SK-N-SH (cell line): Measurements from ENCODE around the gene REXO5. TPM values are rescaled to one million over a fixed set of nuclear protein-coding genes. Genes with fewer than 3 reads are reported as not detected.

Experiments used
- CTCF ChIA-PET: fragments of 300-600, 350-600 bp; formaldehyde crosslinking; extraction: SDS; loops from one replicate; lab custom pipeline; 2021; lab: Yijun Ruan, JAX
- POLR2A ChIA-PET: fragments of 350-600 bp; sonication (Branson Sonifier 250); formaldehyde crosslinking; extraction: SDS; loops from one replicate; lab custom pipeline; 2020; ENCODE audit warnings: antibody characterized with exemption, inconsistent platforms; lab: Yijun Ruan, JAX
- DNase-seq: peaks from one replicate; pipeline ENCODE4 v3.0.0; 2012
- H2AFZ ChIP-seq: fragments of 200-600 bp; sonication (generic); 2 replicates; pipeline ENCODE4 v1.8.1; 2016; ENCODE audit warnings: antibody characterized with exemption, mild to moderate bottlenecking, low read depth
- H3F3A ChIP-seq: fragments of 200-600 bp; sonication (generic); replicated peaks from 2 replicates; pipeline ENCODE3; 2016; ENCODE audit warnings: antibody characterized with exemption, mild to moderate bottlenecking; ENCODE audit not compliant: insufficient read depth
- H3K27ac ChIP-seq, 2 experiments: fragments of 200-500 bp in 1 of 2; fragments of 200-600 bp in 1 of 2; sonication (Bioruptor generic) in 1 of 2; sonication (generic), shearing (Covaris generic) in 1 of 2; 2 replicates each; pipeline versions ENCODE4 v1.5.1 to v1.6.1; 2014 to 2016; ENCODE audit warnings: low read depth in 2 of 2, inconsistent platforms in 1 of 2, low read length in 1 of 2, mild to moderate bottlenecking in 1 of 2, mixed read lengths in 1 of 2
- H3K27me3 ChIP-seq: fragments of 200-600 bp; sonication (generic), shearing (Covaris generic); 2 replicates; pipeline ENCODE4 v1.6.1; 2016; ENCODE audit warnings: mixed run types; ENCODE audit not compliant: insufficient read depth
- H3K36me3 ChIP-seq, 2 experiments: fragments of 200-500 bp in 1 of 2; fragments of 200-600 bp in 1 of 2; sonication (Bioruptor generic) in 1 of 2; sonication (generic) in 1 of 2; replicated peaks in 1 of 2; 2 replicates each; pipeline versions ENCODE3 to v1.5.1; 2014 to 2016; ENCODE audit warnings: low read length in 1 of 2, mild to moderate bottlenecking in 1 of 2; ENCODE audit not compliant: insufficient read depth in 2 of 2, control insufficient read depth in 1 of 2
- H3K4me1 ChIP-seq, 2 experiments: fragments of 200-500 bp in 1 of 2; fragments of 200-600 bp in 1 of 2; sonication (Bioruptor generic) in 1 of 2; sonication (generic), shearing (Covaris generic) in 1 of 2; 2 replicates each; pipeline versions ENCODE4 v1.5.1 to v1.6.1; 2014 to 2016; ENCODE audit warnings: low read depth in 1 of 2, low read length in 1 of 2, mixed run types in 1 of 2; ENCODE audit not compliant: insufficient read depth in 2 of 2, control insufficient read depth in 1 of 2
- H3K4me2 ChIP-seq: fragments of 200-600 bp; sonication (generic), shearing (Covaris generic); 2 replicates; pipeline ENCODE4 v1.6.1; 2017; ENCODE audit warnings: mixed run types
- H3K4me3 ChIP-seq, 2 experiments: fragments of 200-500 bp in 1 of 2; fragments of 200-600 bp in 1 of 2; sonication (Bioruptor generic) in 1 of 2; sonication (generic), shearing (Covaris generic) in 1 of 2; 2 replicates each; pipeline versions ENCODE4 v1.5.1 to v1.8.1; 2014 to 2016; ENCODE audit warnings: low read depth in 2 of 2, inconsistent platforms in 1 of 2, low read length in 1 of 2, mild to moderate bottlenecking in 1 of 2, mixed read lengths in 1 of 2, moderate library complexity in 1 of 2
- H3K79me2 ChIP-seq: fragments of 200-600 bp; sonication (generic); 2 replicates; pipeline ENCODE4 v1.8.1; 2017; ENCODE audit warnings: mild to moderate bottlenecking; ENCODE audit not compliant: insufficient read depth
- H3K9ac ChIP-seq: fragments of 200-600 bp; sonication (generic); 2 replicates; pipeline ENCODE4 v1.6.1; 2017; ENCODE audit warnings: mixed run types
- H3K9me2 ChIP-seq: fragments of 200-600 bp; sonication (generic); 2 replicates; pipeline ENCODE4 v1.6.1; 2017; ENCODE audit warnings: mixed run types
- H3K9me3 ChIP-seq: fragments of 200-600 bp; sonication (generic); 2 replicates; pipeline ENCODE4 v1.6.1; 2017; ENCODE audit warnings: mixed run types, mild to moderate bottlenecking, moderate library complexity
- H4K20me1 ChIP-seq: fragments of 200-600 bp; sonication (generic); 2 replicates; pipeline ENCODE4 v1.6.1; 2017; ENCODE audit warnings: mild to moderate bottlenecking, mixed run types; ENCODE audit not compliant: insufficient read depth
- CHD2 ChIP-seq: fragments of 150-350 bp; IDR thresholded peaks from 2 replicates; pipeline ENCODE4 v1.6.1; 2018; ENCODE audit warnings: low read length; ENCODE audit not compliant: partially characterized antibody
- ELF1 ChIP-seq: IDR thresholded peaks from 2 replicates; pipeline ENCODE4 v1.4.0; 2012
- EZH2phosphoT487 ChIP-seq: fragments of 200-600 bp; sonication (generic); IDR thresholded peaks from 2 replicates; pipeline ENCODE4 v1.6.1; 2017; ENCODE audit warnings: low read depth, mixed run types, mild to moderate bottlenecking, antibody characterized with exemption, moderate library complexity, borderline replicate concordance
- FOXJ3 ChIP-seq: sonication (generic); formaldehyde crosslinking; IDR thresholded peaks from 2 replicates; pipeline ENCODE4 v1.5.1; 2020; ENCODE audit warnings: mild to moderate bottlenecking, missing genetic modification reagents
- GATA2 ChIP-seq: sonication (generic); formaldehyde crosslinking; IDR thresholded peaks from 2 replicates; pipeline ENCODE4 v1.5.0; 2020; ENCODE audit warnings: mild to moderate bottlenecking, missing genetic modification reagents
- IRF3 ChIP-seq: fragments of 150-350 bp; IDR thresholded peaks from 2 replicates; pipeline ENCODE4 v1.6.1; 2016; ENCODE audit warnings: mild to moderate bottlenecking, low read depth, low read length
- JUND ChIP-seq: IDR thresholded peaks from 2 replicates; pipeline ENCODE4 v1.4.0; 2012
- MEF2A ChIP-seq: IDR thresholded peaks from 2 replicates; pipeline ENCODE4 v1.4.0; 2012; ENCODE audit warnings: low read depth, borderline replicate concordance
- MXI1 ChIP-seq: IDR thresholded peaks from 2 replicates; pipeline ENCODE4 v1.6.1; 2012; ENCODE audit warnings: mild to moderate bottlenecking, low read depth, low read length, improper control_type of control experiment
- NRF1 ChIP-seq: IDR thresholded peaks from 2 replicates; pipeline ENCODE4 v1.6.1; 2012; ENCODE audit warnings: low read depth, mild to moderate bottlenecking, low read length
- POLR2AphosphoS5 ChIP-seq: IDR thresholded peaks from 2 replicates; pipeline ENCODE4 v1.6.1; 2012; ENCODE audit warnings: low read depth, low read length
- RAD21 ChIP-seq: IDR thresholded peaks from 2 replicates; pipeline ENCODE4 v1.6.1; 2012; ENCODE audit warnings: mild to moderate bottlenecking, low read length
- RCOR1 ChIP-seq: fragments of 150-350 bp; IDR thresholded peaks from 2 replicates; pipeline ENCODE4 v1.6.1; 2017; ENCODE audit warnings: antibody characterized with exemption, low read length
- SIN3A ChIP-seq: IDR thresholded peaks from 2 replicates; pipeline ENCODE4 v1.6.1; 2012; ENCODE audit warnings: low read depth, mild to moderate bottlenecking, low read length, moderate library complexity, borderline replicate concordance
- SMC3 ChIP-seq: IDR thresholded peaks from 2 replicates; pipeline ENCODE4 v1.6.1; 2012; ENCODE audit warnings: low read depth, low read length, improper control_type of control experiment
- TCF12 ChIP-seq: IDR thresholded peaks from 2 replicates; pipeline ENCODE4 v1.4.0; 2012
- TEAD4 ChIP-seq: IDR thresholded peaks from 2 replicates; pipeline ENCODE4 v1.4.0; 2012; ENCODE audit warnings: mild to moderate bottlenecking, borderline replicate concordance; ENCODE audit not compliant: insufficient read depth
- USF2 ChIP-seq: fragments of 150-350 bp; IDR thresholded peaks from 2 replicates; pipeline ENCODE4 v1.6.1; 2017; ENCODE audit warnings: antibody characterized with exemption, low read length, low read depth, borderline replicate concordance
- YY1 ChIP-seq: IDR thresholded peaks from 2 replicates; pipeline ENCODE4 v1.4.0; 2012; ENCODE audit warnings: low read depth, mild to moderate bottlenecking
- WGBS: methylation state at CpG from one replicate; pipeline ENCODE4 v1.1.6; 2017; ENCODE audit warnings: low lambda C conversion rate; 5-methylcytosine and 5-hydroxymethylcytosine counted together
- polyA plus RNA-seq, 3 experiments: library from polyadenylated mRNA; depleted of rRNA; stranded (reverse); fragments of >200 nt; gene quantifications; 2 replicates each; pipeline ENCODE4 v1.2.3, GENCODE V29; 2012
- TF ChIP-seq, protein P1 (sequence below): IDR thresholded peaks from 2 replicates; pipeline ENCODE4 v1.6.1; 2012; ENCODE audit warnings: mild to moderate bottlenecking, low read depth, low read length, moderate library complexity
- TF ChIP-seq, protein P2 (sequence below): fragments of 200-600 bp; sonication (generic); IDR thresholded peaks from 2 replicates; pipeline ENCODE4 v1.6.1; 2017; ENCODE audit warnings: antibody characterized with exemption, mild to moderate bottlenecking, moderate library complexity

Gene REXO5, protein sequence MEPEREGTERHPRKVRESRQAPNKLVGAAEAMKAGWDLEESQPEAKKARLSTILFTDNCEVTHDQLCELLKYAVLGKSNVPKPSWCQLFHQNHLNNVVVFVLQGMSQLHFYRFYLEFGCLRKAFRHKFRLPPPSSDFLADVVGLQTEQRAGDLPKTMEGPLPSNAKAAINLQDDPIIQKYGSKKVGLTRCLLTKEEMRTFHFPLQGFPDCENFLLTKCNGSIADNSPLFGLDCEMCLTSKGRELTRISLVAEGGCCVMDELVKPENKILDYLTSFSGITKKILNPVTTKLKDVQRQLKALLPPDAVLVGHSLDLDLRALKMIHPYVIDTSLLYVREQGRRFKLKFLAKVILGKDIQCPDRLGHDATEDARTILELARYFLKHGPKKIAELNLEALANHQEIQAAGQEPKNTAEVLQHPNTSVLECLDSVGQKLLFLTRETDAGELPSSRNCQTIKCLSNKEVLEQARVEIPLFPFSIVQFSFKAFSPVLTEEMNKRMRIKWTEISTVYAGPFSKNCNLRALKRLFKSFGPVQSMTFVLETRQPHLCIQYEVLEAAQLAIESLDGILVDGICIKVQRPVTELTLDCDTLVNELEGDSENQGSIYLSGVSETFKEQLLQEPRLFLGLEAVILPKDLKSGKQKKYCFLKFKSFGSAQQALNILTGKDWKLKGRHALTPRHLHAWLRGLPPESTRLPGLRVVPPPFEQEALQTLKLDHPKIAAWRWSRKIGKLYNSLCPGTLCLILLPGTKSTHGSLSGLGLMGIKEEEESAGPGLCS
- polyA plus RNA-seq (2012; rRNA removed), result 3.8 and 5.2 TPM in 2 replicates
- 3.4 TPM in 2 replicates for polyA plus RNA-seq (2012; cell fraction: cytosol; rRNA removed)
- polyA plus RNA-seq (2012; cell fraction: nucleus; rRNA removed), result 8.2 and 9.3 TPM in 2 replicates

DNA sequence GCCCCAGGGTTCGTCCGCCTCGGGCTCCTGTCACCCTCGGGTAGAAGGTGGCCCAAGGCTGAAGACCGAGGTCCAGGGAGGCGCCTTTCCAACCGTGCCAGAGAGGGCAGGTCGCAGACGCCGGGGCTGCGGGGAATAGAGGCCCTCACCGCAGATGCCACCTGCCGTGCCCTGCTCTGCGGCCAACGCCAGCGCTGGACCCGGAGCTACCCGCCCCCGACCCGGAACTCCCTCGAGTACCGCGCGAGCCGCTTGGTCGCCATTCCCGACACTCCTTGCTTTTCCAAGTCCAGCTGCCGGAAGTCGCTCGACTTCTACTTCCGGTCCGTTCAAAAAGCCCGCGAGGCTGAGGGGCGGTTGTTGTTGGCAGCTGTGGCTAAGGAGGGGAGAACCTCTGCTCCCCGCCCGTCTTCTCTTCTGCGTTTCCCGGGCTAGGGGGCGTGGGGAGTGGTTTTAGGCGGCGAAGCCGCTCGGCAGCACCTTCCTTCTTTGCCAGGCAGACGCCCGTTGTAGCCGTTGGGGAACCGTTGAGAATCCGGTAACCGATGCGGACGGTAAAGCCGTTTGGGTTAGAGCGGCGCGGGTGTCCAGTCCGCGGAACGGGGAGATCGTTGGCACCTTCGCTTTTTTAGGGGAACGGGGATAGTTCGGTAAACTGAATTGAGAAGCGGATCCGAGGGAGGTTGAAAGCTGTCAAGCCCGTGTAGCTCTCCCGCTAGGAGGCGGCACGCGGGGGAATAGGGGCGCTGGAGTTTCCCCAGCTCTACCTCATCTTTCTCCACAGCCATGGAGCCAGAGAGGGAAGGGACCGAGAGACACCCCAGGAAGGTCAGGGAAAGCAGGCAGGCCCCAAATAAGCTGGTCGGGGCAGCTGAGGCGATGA is at the start of gene REXO5, which contains the start of gene ERI2:
Gene REXO5 (plus strand): TSS at position 360 of the 883 bp plus-strand sequence. CDS start 427 bp downstream, at position 787.
Gene ERI2 (minus strand): TSS at position 305 of the 883 bp plus-strand sequence. CDS start 42 bp downstream, at position 263.
- Histone ChIP-seq H3K27ac (peak within 1 kb of the TSS; percentile 80 to 86), H3K4me1 (peaks cover 2 to 4% of the 10 kb centered on the region in 2 experiments; a peak in 2 of 4 replicates), H3K4me2 (peak within 1 kb of the TSS; percentile 93), H3K9me2 (no peaks in the 10 kb centered on the region), H3K27me3 (no peaks in the 10 kb centered on the region), H3K79me2 (peaks cover 26% of the 10 kb centered on the region; the same call in 1 of the 2 replicates), H3K36me3 (peaks cover 3% of the 10 kb centered on the region in 2 experiments), H3K4me3 (peak within 1 kb of the TSS; percentile 76 to 82), H3F3A (peaks cover 36% of the 10 kb centered on the region), H3K9ac (peak within 1 kb of the TSS; percentile 80), H4K20me1 (no peaks in the 10 kb centered on the region), H3K9me3 (no peaks in the 10 kb centered on the region), H2AFZ (peak within 1 kb of the TSS; percentile 95)
- WGBS, result 2% methylated on average over 36 of the region's 74 CpGs
- DNase-seq, result peak; percentile 94
- ChIA-PET CTCF (interaction anchor here (0.6 to 2.1 kb wide), 8 partner anchors 8 to 494 kb away, joined by 3 to 8 read pairs (median 4); no protein-coding TSS in a partner anchor), POLR2A (interaction anchor here (1.2 to 1.8 kb wide), 3 partner anchors 9 to 94 kb away, joined by 5 to 8 read pairs (median 6); partner anchors contain the start of genes DCUN1D3 and LYRM1)
- TF ChIP-seq RCOR1 (no peak; the same call in 1 of the 2 replicates), SMC3 (0 out of 2 replicates have a peak, but pooled peaks have one; percentile 13), EZH2phosphoT487 (no peak), FOXJ3 (CRISPR knock-in tag) (peak; percentile 25; the same call in 1 of the 2 replicates), USF2 (no peak), TEAD4 (no peak), MXI1 (peak; percentile 91), MEF2A (no peak), IRF3 (no peak), SIN3A (peak; percentile 95), NRF1 (no peak), CHD2 (peak; percentile 97), POLR2AphosphoS5 (peak; percentile 83), RAD21 (no peak), TCF12 (peak; percentile 33; the same call in 1 of the 2 replicates), JUND (no peak), YY1 (peak; percentile 91), GATA2 (CRISPR knock-in tag) (no peak), ELF1 (peak; percentile 90)
- TF ChIP-seq, protein P1, sequence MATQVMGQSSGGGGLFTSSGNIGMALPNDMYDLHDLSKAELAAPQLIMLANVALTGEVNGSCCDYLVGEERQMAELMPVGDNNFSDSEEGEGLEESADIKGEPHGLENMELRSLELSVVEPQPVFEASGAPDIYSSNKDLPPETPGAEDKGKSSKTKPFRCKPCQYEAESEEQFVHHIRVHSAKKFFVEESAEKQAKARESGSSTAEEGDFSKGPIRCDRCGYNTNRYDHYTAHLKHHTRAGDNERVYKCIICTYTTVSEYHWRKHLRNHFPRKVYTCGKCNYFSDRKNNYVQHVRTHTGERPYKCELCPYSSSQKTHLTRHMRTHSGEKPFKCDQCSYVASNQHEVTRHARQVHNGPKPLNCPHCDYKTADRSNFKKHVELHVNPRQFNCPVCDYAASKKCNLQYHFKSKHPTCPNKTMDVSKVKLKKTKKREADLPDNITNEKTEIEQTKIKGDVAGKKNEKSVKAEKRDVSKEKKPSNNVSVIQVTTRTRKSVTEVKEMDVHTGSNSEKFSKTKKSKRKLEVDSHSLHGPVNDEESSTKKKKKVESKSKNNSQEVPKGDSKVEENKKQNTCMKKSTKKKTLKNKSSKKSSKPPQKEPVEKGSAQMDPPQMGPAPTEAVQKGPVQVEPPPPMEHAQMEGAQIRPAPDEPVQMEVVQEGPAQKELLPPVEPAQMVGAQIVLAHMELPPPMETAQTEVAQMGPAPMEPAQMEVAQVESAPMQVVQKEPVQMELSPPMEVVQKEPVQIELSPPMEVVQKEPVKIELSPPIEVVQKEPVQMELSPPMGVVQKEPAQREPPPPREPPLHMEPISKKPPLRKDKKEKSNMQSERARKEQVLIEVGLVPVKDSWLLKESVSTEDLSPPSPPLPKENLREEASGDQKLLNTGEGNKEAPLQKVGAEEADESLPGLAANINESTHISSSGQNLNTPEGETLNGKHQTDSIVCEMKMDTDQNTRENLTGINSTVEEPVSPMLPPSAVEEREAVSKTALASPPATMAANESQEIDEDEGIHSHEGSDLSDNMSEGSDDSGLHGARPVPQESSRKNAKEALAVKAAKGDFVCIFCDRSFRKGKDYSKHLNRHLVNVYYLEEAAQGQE, result peak; percentile 37; the same call in 1 of the 2 replicates
- TF ChIP-seq, protein P2, sequence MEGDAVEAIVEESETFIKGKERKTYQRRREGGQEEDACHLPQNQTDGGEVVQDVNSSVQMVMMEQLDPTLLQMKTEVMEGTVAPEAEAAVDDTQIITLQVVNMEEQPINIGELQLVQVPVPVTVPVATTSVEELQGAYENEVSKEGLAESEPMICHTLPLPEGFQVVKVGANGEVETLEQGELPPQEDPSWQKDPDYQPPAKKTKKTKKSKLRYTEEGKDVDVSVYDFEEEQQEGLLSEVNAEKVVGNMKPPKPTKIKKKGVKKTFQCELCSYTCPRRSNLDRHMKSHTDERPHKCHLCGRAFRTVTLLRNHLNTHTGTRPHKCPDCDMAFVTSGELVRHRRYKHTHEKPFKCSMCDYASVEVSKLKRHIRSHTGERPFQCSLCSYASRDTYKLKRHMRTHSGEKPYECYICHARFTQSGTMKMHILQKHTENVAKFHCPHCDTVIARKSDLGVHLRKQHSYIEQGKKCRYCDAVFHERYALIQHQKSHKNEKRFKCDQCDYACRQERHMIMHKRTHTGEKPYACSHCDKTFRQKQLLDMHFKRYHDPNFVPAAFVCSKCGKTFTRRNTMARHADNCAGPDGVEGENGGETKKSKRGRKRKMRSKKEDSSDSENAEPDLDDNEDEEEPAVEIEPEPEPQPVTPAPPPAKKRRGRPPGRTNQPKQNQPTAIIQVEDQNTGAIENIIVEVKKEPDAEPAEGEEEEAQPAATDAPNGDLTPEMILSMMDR, result peak; percentile 64
